Sigmoid colon (tissue), 7 donors: ENCODE data around the gene APBA3. TPM values are rescaled to one million over a fixed set of nuclear protein-coding genes. Genes with fewer than 3 reads are reported as not detected.

Source experiments
- DNase-seq: peaks from one replicate; pipeline ENCODE4 v3.0.0-alpha.2; 2019
- H3K27ac ChIP-seq, 4 donors: fragments of 200-600 bp; sonication (generic); one replicate each; pipeline ENCODE4 v1.5.1; 2016 to 2019; ENCODE audit warnings: mild to moderate bottlenecking in 1 of 4
- H3K27me3 ChIP-seq, 3 donors: fragments of 200-600 bp; sonication (generic); one replicate each; pipeline ENCODE4 v1.5.1; 2019; ENCODE audit warnings: mild to moderate bottlenecking in 1 of 3
- H3K36me3 ChIP-seq, 4 donors: fragments of 200-600 bp; sonication (generic); one replicate each; pipeline ENCODE4 v1.5.1; 2016 to 2019
- H3K4me1 ChIP-seq, 4 donors: fragments of 200-600 bp; sonication (generic); one replicate each; pipeline ENCODE4 v1.5.1; 2017 to 2019
- H3K4me3 ChIP-seq, 4 donors: fragments of 200-600 bp; sonication (generic); one replicate each; pipeline ENCODE4 v1.5.1; 2017 to 2019; ENCODE audit warnings: mild to moderate bottlenecking in 2 of 4, moderate library complexity in 1 of 4
- H3K9me3 ChIP-seq, 4 donors: fragments of 200-600 bp in 3 of 4; sonication (generic) in 3 of 4; one replicate each; pipeline versions ENCODE4 v1.5.1 to v1.6.1; 2013 to 2019
- EP300 ChIP-seq, 4 donors: sonication (generic); formaldehyde crosslinking; IDR thresholded peaks; one replicate each; pipeline ENCODE4 v1.6.1; 2017; ENCODE audit warnings: antibody characterized with exemption in 4 of 4
- POLR2A ChIP-seq, 2 donors: fragments of 450-650 bp; IDR thresholded peaks; one replicate each; pipeline ENCODE4 v1.6.1; 2016; ENCODE audit warnings: antibody characterized with exemption in 2 of 2, mild to moderate bottlenecking in 2 of 2, moderate library complexity in 2 of 2
- POLR2AphosphoS5 ChIP-seq, 4 donors: sonication (generic); formaldehyde crosslinking; IDR thresholded peaks; one replicate each; pipeline ENCODE4 v1.6.1; 2017; ENCODE audit warnings: antibody characterized with exemption in 4 of 4
- WGBS, 2 donors: extraction: QIAGEN DNeasy Blood & Tissue Kit; methylation state at CpG; one replicate each; pipeline ENCODE4 v1.1.7; 2013; 5-methylcytosine and 5-hydroxymethylcytosine counted together
- intact Hi-C: fragments of 100-400 bp; cut with DNase I; formaldehyde crosslinking; loops from one replicate; pipeline ENCODE4 v1.15.1; 2023
- polyA plus RNA-seq, 3 donors: library from polyadenylated mRNA; stranded (reverse); fragments of 200-250 nt; gene quantifications; one replicate each; pipeline ENCODE4 v1.2.3, GENCODE V29; 2013
- total RNA-seq, 4 donors: library from RNA; depleted of rRNA; stranded (reverse); fragments of >200 nt; gene quantifications; one replicate each; pipeline ENCODE4 v1.1.0, GENCODE V29; 2016
- TF ChIP-seq, protein P1 (sequence below), 4 experiments: fragments of 450-650 bp in 3 of 4; fragments of 200-600 bp in 1 of 4; IDR thresholded peaks; one replicate each; pipeline ENCODE4 v1.5.1; 2016 to 2019; ENCODE audit warnings: antibody characterized with exemption in 4 of 4, mild to moderate bottlenecking in 3 of 4, moderate library complexity in 2 of 4
- donor health status: healthy with polysubstance abuse.
- donor health status: Bipolar disorder and iron deficiency.
- donor health status: healthy.

The APBA3 gene
- total and polyA plus RNA-seq, 7 donors, result 12.0 to 42.9 (median 17.8) TPM

DNA sequence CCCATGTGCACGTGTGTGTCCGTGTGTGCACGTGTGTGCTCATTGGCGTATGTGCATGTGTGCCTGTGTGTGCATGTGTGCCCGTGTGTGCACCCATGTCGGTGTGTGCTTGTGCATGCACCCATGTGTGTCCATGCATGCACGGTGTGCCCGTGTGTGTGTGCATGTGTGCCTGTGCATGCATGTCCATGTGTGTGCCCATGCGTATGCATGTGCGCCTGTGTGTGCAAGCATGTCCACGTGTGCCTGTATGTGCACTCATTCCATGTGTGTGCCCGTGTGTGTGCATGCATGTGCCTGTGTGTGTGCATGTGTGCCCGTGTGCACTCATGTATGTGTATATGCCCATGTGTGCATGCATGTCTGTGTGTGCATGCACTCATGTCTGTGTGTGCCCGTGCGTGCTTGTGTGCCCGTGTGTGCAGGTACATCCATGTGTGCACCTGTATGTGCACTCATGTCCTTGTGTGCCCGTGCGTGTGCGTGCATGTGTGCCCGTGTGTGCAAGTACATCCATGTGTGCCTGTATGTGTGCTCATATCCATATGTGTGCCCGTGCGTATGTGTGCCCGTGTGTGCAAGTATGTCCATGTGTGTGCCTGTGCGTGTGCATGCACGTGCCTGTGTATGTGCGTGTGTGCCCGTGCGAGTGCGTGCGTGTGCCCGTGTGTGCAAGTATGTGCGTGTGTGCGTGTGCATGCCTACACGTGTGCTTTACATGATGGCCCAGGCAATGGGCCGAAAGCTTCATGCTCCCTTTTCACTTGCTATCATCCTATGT, 46.3 kb upstream of the APBA3 start:
- TF ChIP-seq, protein P1, sequence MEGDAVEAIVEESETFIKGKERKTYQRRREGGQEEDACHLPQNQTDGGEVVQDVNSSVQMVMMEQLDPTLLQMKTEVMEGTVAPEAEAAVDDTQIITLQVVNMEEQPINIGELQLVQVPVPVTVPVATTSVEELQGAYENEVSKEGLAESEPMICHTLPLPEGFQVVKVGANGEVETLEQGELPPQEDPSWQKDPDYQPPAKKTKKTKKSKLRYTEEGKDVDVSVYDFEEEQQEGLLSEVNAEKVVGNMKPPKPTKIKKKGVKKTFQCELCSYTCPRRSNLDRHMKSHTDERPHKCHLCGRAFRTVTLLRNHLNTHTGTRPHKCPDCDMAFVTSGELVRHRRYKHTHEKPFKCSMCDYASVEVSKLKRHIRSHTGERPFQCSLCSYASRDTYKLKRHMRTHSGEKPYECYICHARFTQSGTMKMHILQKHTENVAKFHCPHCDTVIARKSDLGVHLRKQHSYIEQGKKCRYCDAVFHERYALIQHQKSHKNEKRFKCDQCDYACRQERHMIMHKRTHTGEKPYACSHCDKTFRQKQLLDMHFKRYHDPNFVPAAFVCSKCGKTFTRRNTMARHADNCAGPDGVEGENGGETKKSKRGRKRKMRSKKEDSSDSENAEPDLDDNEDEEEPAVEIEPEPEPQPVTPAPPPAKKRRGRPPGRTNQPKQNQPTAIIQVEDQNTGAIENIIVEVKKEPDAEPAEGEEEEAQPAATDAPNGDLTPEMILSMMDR (IDR thresholded peaks at IDR 0.05), result no peak
- TF ChIP-seq POLR2A (IDR thresholded peaks at IDR 0.05) (no peak), EP300 (IDR thresholded peaks at IDR 0.05) (no peak), POLR2AphosphoS5 (IDR thresholded peaks at IDR 0.05) (no peak)
- 93 to 97% methylated on average over 35 of the region's 35 CpGs for WGBS, 2 donors
- no peak for DNase-seq
- peaks cover 0 to 16% (median 10%) of the 10 kb centered on the region in 3 donors for H3K27me3 ChIP-seq
- H3K4me1 ChIP-seq, result no peaks in the 10 kb centered on the region
- no peak overlapping the region for H3K4me3 ChIP-seq
- H3K36me3 ChIP-seq, result no peaks in the 10 kb centered on the region
- H3K27ac ChIP-seq, result no peak overlapping the region
- H3K9me3 ChIP-seq, result no peaks in the 10 kb centered on the region
- intact Hi-C loops, result no loop called here

DNA sequence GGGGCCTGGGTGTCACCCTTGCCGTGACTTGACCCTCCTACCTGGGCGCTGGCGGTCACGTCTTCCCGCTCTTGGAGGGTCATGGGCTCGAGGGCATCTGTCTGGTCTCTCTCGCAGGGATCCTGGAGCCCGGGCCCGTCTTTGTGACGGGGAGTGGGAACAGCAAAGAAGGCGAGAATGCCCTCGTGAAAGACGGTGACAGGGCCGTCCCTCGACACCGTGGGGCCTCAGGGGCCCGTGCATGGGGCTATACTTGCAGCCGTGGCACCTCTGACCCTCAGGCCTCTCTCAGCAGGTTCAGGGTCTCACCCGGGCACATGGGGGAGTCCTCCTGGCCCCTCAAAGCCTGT, 45.6 kb upstream of the APBA3 start:
- DNase-seq, result no peak
- no peak overlapping the region for H3K4me3 ChIP-seq
- TF ChIP-seq, protein P1 (IDR thresholded peaks at IDR 0.05), result no peak
- TF ChIP-seq EP300 (IDR thresholded peaks at IDR 0.05) (no peak), POLR2AphosphoS5 (IDR thresholded peaks at IDR 0.05) (no peak), POLR2A (IDR thresholded peaks at IDR 0.05) (no peak)
- no peaks in the 10 kb centered on the region for H3K9me3 ChIP-seq
- H3K4me1 ChIP-seq, result no peaks in the 10 kb centered on the region
- 77 to 80% methylated on average over 19 of the region's 19 CpGs for WGBS, 2 donors
- H3K36me3 ChIP-seq, result no peaks in the 10 kb centered on the region
- intact Hi-C loops, result no loop called here
- H3K27ac ChIP-seq, result no peak overlapping the region
- peaks cover 1 to 22% (median 10%) of the 10 kb centered on the region in 3 donors for H3K27me3 ChIP-seq

DNA sequence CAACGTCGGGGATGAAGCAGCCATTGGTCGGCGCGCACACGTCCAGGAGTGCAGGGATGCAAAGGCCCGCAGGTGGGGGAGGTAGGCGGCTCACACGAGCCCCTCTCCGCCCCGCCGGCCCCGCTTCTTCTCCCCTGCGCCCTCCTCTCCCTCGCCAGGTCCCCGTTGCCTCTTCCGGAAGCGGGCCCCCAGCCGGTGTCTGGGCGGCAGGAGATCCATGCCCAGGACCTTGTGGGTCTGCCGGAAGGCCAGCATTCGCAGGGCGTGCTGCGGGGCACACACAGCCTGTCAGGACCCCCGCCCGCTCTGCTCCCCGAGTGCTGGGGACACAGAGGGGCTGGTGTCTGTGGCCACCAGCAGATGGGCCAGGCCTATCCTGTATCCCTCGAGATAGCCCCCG, 44.4 kb upstream of the APBA3 start:
- Histone ChIP-seq H3K27ac (no peak overlapping the region), H3K4me1 (peaks cover 0 to 12% (median 9%) of the 10 kb centered on the region in 4 donors), H3K9me3 (no peaks in the 10 kb centered on the region), H3K4me3 (no peak overlapping the region), H3K36me3 (no peaks in the 10 kb centered on the region), H3K27me3 (peaks cover 7 to 28% (median 22%) of the 10 kb centered on the region in 3 donors)
- no peak for DNase-seq
- TF ChIP-seq POLR2AphosphoS5 (IDR thresholded peaks at IDR 0.05) (no peak), EP300 (IDR thresholded peaks at IDR 0.05) (no peak), POLR2A (IDR thresholded peaks at IDR 0.05) (no peak)
- TF ChIP-seq, protein P1 (IDR thresholded peaks at IDR 0.05), result no peak
- 90 to 91% methylated on average over 29 of the region's 29 CpGs for WGBS, 2 donors
- intact Hi-C loops, result no loop called here

DNA sequence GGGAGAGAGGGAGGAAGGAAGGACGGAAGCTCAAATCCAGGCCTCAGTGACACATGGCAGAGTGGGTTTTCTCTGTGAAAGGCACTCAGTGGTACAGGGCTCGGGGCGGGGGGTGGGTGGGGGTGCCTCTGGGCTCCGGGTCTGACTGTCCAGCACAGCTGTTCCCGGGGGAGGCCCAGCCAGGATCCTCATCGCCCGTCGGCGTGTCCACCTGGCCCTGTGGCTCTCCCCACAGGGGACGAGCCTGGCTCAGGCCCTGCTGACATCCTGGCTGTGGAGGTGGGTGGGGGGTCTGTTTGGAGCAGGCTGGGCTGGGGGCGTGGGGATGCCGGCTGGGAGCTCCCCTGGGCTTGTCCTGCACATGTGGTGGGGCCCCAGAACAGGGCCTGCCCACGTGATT, 42.9 kb upstream of the APBA3 start:
- DNase-seq, result no peak
- Histone ChIP-seq H3K27me3 (peaks cover 17 to 38% (median 28%) of the 10 kb centered on the region in 3 donors), H3K4me3 (no peak overlapping the region), H3K36me3 (no peaks in the 10 kb centered on the region), H3K9me3 (no peaks in the 10 kb centered on the region), H3K27ac (no peak overlapping the region), H3K4me1 (peaks cover 0 to 13% (median 9%) of the 10 kb centered on the region in 4 donors)
- 76 to 83% methylated on average over 13 of the region's 13 CpGs for WGBS, 2 donors
- intact Hi-C loops, result no loop called here
- TF ChIP-seq POLR2A (IDR thresholded peaks at IDR 0.05) (no peak), EP300 (IDR thresholded peaks at IDR 0.05) (no peak), POLR2AphosphoS5 (IDR thresholded peaks at IDR 0.05) (no peak)
- TF ChIP-seq, protein P1 (IDR thresholded peaks at IDR 0.05), result no peak
